GM12875 (cell line): ENCODE results near the gene USP12.

Source experiments
- H3K4me3 ChIP-seq: one replicate; pipeline ENCODE4 v1.5.1; 2011; ENCODE audit warnings: low read depth, low read length, control low read depth
- CTCF ChIP-seq: IDR thresholded peaks from 2 replicates; pipeline ENCODE4 v1.5.1; 2011; ENCODE audit warnings: low read depth, mild to moderate bottlenecking, control low read depth, inconsistent platforms, low read length, moderate library complexity, borderline replicate concordance; ENCODE audit not compliant: insufficient read depth

Gene USP12

DNA sequence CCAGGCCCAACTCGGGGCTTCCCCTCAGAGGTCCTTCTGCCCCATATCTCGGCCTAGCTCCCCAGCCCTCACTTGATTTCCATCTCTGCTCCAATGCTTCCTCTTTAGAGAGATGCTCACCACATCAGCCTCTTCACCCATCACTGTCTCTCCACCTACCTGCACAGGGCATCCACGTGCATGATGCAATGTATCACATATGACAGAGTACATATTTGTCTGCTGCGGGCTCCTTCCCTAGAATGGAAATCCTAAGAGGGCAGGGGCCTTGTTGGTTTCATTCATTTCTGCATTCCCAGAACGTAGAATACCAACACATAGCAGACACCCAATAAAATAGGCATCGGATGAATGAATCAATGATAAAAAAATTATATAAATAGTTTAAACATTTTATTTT, 130.3 kb downstream of the USP12 start:
- H3K4me3 ChIP-seq, result no peak overlapping the region
- no peak for TF ChIP-seq CTCF

- H3K4me3 ChIP-seq, result no peak overlapping the region
- no peak for TF ChIP-seq CTCF
Measured at GRCh38 chr13:27040826-27041108, 130.8 kb downstream of the USP12 start.

GRCh38 chr13:27039171-27039701, 132.4 kb downstream of the USP12 start:
- no peak for TF ChIP-seq CTCF
- no peak overlapping the region for H3K4me3 ChIP-seq

DNA sequence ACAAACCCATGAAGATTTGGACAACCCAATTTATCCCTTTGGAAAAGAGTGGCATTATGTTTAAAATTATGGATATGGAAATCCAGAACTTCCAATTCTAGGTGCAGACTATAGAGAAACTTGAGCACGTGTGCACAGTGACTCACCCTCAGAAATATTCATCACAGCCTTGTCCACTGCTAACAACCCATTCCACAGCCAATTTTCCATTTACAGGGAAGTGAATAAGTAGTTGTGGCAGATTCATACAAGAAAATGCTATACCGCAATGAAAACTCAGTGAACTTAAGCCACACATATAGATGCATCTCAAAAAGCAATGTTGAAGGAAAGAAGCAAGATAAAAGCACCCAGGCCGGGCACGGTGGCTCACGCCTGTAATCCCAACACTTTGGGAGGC, 133.3 kb downstream of the USP12 start:
- TF ChIP-seq CTCF, result no peak

GRCh38 chr13:27037571-27037970, 134.0 kb downstream of the USP12 start:
- no peak overlapping the region for H3K4me3 ChIP-seq
- no peak for TF ChIP-seq CTCF

More for the DNA sequence above, 133.3 kb downstream of the USP12 start:
- H3K4me3 ChIP-seq, result no peak overlapping the region

- H3K4me3 ChIP-seq, result no peak overlapping the region
- no peak for TF ChIP-seq CTCF
Measured at GRCh38 chr13:27037171-27037570, 134.4 kb downstream of the USP12 start.

GRCh38 chr13:27036236-27036981, 135.2 kb downstream of the USP12 start:
- no peak overlapping the region for H3K4me3 ChIP-seq

More at GRCh38 chr13:27036236-27036981, 135.2 kb downstream of the USP12 start:
- TF ChIP-seq CTCF, result no peak
